SH-SY5Y (cell line): ENCODE measurements around the gene NUP160.

Experiments used
- GATA2 ChIP-seq: IDR thresholded peaks from 2 replicates; pipeline ENCODE4 v1.6.1; 2011; ENCODE audit warnings: mild to moderate bottlenecking, low read depth, low read length
- GATA3 ChIP-seq: IDR thresholded peaks from 2 replicates; pipeline ENCODE4 v1.6.1; 2011; ENCODE audit warnings: low read depth, mild to moderate bottlenecking, low read length, moderate library complexity

- TF ChIP-seq GATA2 (no peak), GATA3 (no peak)
Measured at GRCh38 chr11:47850337-47850736, 2.2 kb upstream of the NUP160 start.
